Left lung (tissue), 10 donors: ENCODE measurements around the gene RSPH6A. TPM values are rescaled to one million over a fixed set of nuclear protein-coding genes. Genes with fewer than 3 reads are reported as not detected.

Experiments
- ATAC-seq: fragments of 200-7000 bp; cut with Tn5 transposase; one replicate; pipeline ENCODE4 v1.9.1; 2020; ENCODE audit warnings: moderate library complexity
- DNase-seq, 4 donors: peaks; one replicate each; pipeline ENCODE4 v3.0.0-alpha.2; 2013 to 2020
- H3K27ac ChIP-seq, 2 donors: fragments of 200-600 bp; sonication (generic) in 1 of 2; one replicate each; pipeline versions ENCODE4 v1.5.0 to v1.8.0; 2020 to 2021
- H3K27me3 ChIP-seq, 2 donors: fragments of 200-600 bp; sonication (generic) in 1 of 2; one replicate each; pipeline versions ENCODE4 v1.5.0 to v1.8.0; 2020 to 2021
- H3K36me3 ChIP-seq, 2 donors: fragments of 200-600 bp; sonication (generic) in 1 of 2; one replicate each; pipeline versions ENCODE4 v1.5.0 to v1.8.0; 2020 to 2021
- H3K4me1 ChIP-seq, 2 donors: fragments of 200-600 bp; one replicate each; pipeline ENCODE4 v1.8.0; 2021
- H3K4me3 ChIP-seq, 2 donors: fragments of 200-600 bp; sonication (generic) in 1 of 2; one replicate each; pipeline versions ENCODE4 v1.5.0 to v1.8.0; 2020 to 2021; ENCODE audit warnings: mild to moderate bottlenecking in 1 of 2
- H3K9me3 ChIP-seq, 2 donors: fragments of 200-600 bp; sonication (generic) in 1 of 2; one replicate each; pipeline versions ENCODE4 v1.5.0 to v1.8.0; 2020 to 2021
- CTCF ChIP-seq, 2 donors: fragments of 200-600 bp; sonication (generic) in 1 of 2; IDR thresholded peaks; one replicate each; pipeline versions ENCODE4 v1.5.0 to v1.8.0; 2021; ENCODE audit warnings: antibody characterized with exemption in 2 of 2
- intact Hi-C, 2 donors: fragments of 100-400 bp; cut with DNase I; formaldehyde crosslinking; loops; one replicate each; pipeline versions ENCODE4 v1.11.2 to v1.14.2; 2022
- polyA plus RNA-seq, 6 donors: library from polyadenylated mRNA; unstranded; fragments of 120-200 nt; gene quantifications; one replicate each; pipeline ENCODE4 v1.2.1, GENCODE V29; 2013; ENCODE audit not compliant: insufficient read length in 6 of 6
- total RNA-seq, 2 donors: library from RNA; stranded (reverse); fragmentation: NEBNext Ultra II Directional; extraction: Animal tissue kit (Norgen Biotek cat#: 25700); gene quantifications; one replicate each; pipeline ENCODE4 v1.2.1, GENCODE V29; 2021
- donor health status: DM: no; HTN: yes; CAD: no.
- donor health status: DM: no; HTN: no; CAD: no.

The RSPH6A gene
- total and polyA plus RNA-seq, 8 donors = 0.09 to 0.13 TPM; not detected in 6

- peak overlapping the region; percentile 8 to 26 for H3K27ac ChIP-seq
- H3K9me3 ChIP-seq = no peaks in the 10 kb centered on the region
- DNase-seq (peak in 3 of 4 donors; percentile 77 to 88 (median 84)), ATAC-seq (peak; percentile 96)
- no peak overlapping the region for H3K4me3 ChIP-seq
- no peaks in the 10 kb centered on the region for H3K27me3 ChIP-seq
- intact Hi-C loops = no loop called here
- peaks cover 0 to 3% of the 10 kb centered on the region in 2 donors for H3K4me1 ChIP-seq
- TF ChIP-seq CTCF (IDR thresholded peaks at IDR 0.05) = no peak
- peaks cover 0 to 79% of the 10 kb centered on the region in 2 donors for H3K36me3 ChIP-seq
Measured at GRCh38 chr19:45852983-45853382, 37.9 kb upstream of the RSPH6A start.

- intact Hi-C loops = no loop called here
- Histone ChIP-seq H3K4me1 (peaks cover 0 to 3% of the 10 kb centered on the region in 2 donors), H3K4me3 (no peak overlapping the region), H3K27me3 (no peaks in the 10 kb centered on the region), H3K27ac (no peak overlapping the region), H3K9me3 (no peaks in the 10 kb centered on the region), H3K36me3 (peaks cover 0 to 84% of the 10 kb centered on the region in 2 donors)
- TF ChIP-seq CTCF (IDR thresholded peaks at IDR 0.05) = no peak
- ATAC-seq (no peak), DNase-seq (peak in 1 of 4 donors; percentile 36)
Measured at GRCh38 chr19:45852145-45852750, 37.1 kb upstream of the RSPH6A start.

- Histone ChIP-seq H3K4me3 (no peak overlapping the region), H3K4me1 (peaks cover 0 to 3% of the 10 kb centered on the region in 2 donors), H3K9me3 (no peaks in the 10 kb centered on the region), H3K27me3 (no peaks in the 10 kb centered on the region), H3K27ac (no peak overlapping the region), H3K36me3 (peaks cover 0 to 100% of the 10 kb centered on the region in 2 donors)
- no peak for DNase-seq
- no peak for ATAC-seq
- no peak for TF ChIP-seq CTCF (IDR thresholded peaks at IDR 0.05)
- intact Hi-C loops = no loop called here
Measured at GRCh38 chr19:45848922-45849321, 33.8 kb upstream of the RSPH6A start.

- ATAC-seq (no peak), DNase-seq (peak in 1 of 4 donors; percentile 36)
- no peak for TF ChIP-seq CTCF (IDR thresholded peaks at IDR 0.05)
- intact Hi-C loops = no loop called here
- H3K36me3 ChIP-seq = peaks cover 0 to 100% of the 10 kb centered on the region in 2 donors
- H3K9me3 ChIP-seq = no peaks in the 10 kb centered on the region
- H3K27ac ChIP-seq = no peak overlapping the region
- H3K4me3 ChIP-seq = no peak overlapping the region
- H3K27me3 ChIP-seq = no peaks in the 10 kb centered on the region
- H3K4me1 ChIP-seq = no peaks in the 10 kb centered on the region
Measured at GRCh38 chr19:45847663-45848062, 32.6 kb upstream of the RSPH6A start.

- H3K27me3 ChIP-seq = no peaks in the 10 kb centered on the region
- TF ChIP-seq CTCF (IDR thresholded peaks at IDR 0.05) = no peak
- H3K4me1 ChIP-seq = no peaks in the 10 kb centered on the region
- H3K4me3 ChIP-seq = no peak overlapping the region
- peaks cover 0 to 100% of the 10 kb centered on the region in 2 donors for H3K36me3 ChIP-seq
- H3K9me3 ChIP-seq = no peaks in the 10 kb centered on the region
- no peak overlapping the region for H3K27ac ChIP-seq
- ATAC-seq (no peak), DNase-seq (no peak)
- intact Hi-C loops = no loop called here
Measured at GRCh38 chr19:45842198-45842597, 27.1 kb upstream of the RSPH6A start.
